GOT3 (cell line): ENCODE data around the gene CDYL.

Source experiments
- DNase-seq: peaks from one replicate; lab custom pipeline; 2025; ENCODE audit warnings: mixed read lengths; lab: John Stamatoyannopoulos, UW

Gene CDYL

DNA sequence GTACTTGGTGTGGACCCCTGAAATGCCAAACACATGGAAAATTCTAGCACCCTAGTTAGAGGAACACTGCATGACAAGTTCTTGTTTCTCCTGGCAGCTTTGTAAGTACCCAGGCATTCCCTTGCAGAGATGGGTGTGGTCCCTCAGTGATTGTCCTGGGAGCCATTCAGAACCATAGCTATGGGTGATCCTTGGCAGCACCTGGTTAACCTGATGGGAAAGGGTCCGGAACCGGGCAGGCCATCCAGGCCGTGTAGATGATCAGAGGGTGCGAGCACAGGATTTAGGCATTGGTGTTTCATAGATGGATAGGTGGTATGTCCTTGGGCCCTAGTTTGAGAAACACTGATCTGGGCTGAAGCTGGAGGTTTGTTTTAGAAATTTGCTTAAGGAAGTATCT lies 131.9 kb downstream of the CDYL start:
- no peak for DNase-seq

DNA sequence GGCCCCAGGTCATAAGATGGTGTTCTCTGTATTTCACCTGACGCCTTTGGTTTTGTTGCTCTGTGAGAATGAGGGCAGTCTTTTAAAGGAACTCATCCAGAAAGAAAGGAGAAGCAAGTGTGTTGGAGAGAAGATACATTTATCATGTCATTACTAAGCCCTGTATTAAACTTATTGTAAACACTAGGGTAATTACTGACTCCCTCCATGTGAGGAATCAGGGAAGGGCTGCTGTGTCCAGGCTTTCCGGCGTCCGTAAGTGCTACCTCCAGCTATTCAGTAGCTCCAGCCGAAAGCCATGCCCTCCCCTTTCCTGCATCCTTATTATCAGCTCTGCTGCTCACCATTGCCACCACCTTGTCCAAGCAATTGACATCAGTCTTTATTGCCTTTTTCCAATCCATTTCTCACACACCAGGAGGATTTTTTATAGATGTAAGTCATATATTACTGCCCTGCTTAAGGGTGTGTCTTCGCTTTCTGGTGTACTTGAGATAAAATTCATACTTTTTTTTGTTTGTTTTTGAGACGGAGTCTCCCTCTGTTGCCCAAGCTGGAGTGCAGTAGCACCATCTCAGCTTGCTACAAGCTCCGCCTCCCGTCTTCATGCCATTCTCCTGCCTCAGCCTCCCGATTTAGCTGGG lies 133.0 kb downstream of the CDYL start:
- DNase-seq = no peak

GRCh38 chr6:4910037-4910760 lies 134.0 kb downstream of the CDYL start:
- DNase-seq = no peak

GRCh38 chr6:4912559-4912958 lies 136.4 kb downstream of the CDYL start:
- DNase-seq = no peak

DNA sequence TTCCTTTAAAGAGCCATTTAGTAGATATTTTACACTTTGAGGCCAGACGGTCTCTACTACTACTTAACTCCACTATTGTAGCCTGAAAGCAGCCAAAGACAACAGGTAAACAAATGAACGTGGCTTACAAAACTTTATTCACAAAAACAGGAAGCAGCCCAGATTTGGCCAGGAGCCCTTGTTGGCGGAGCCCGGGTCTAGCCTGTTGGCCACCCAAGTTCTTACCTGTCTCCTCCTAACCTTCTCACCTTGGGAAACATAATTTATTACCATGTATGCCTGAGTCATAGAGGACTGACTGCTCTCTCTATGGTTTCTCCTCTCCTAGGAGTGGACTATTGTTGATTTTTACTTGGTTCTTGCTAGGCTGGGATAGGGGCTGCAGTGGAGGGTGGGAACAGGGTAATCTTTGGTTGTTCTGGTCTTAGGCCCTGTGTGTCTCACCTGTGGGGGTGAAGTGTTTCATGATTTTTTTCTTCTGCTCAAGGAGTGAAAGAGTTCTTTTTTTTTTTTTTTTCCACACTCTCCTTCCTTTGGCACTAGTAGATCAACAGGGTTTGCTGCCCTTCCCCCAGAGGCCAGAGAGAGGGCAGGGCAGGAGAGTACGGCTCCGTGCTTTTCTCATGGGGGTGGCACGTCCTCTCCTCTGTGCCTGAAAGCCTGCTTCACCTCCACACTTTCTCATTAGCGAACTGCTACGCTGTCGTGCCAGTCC lies 137.7 kb downstream of the CDYL start:
- DNase-seq = no peak

DNA sequence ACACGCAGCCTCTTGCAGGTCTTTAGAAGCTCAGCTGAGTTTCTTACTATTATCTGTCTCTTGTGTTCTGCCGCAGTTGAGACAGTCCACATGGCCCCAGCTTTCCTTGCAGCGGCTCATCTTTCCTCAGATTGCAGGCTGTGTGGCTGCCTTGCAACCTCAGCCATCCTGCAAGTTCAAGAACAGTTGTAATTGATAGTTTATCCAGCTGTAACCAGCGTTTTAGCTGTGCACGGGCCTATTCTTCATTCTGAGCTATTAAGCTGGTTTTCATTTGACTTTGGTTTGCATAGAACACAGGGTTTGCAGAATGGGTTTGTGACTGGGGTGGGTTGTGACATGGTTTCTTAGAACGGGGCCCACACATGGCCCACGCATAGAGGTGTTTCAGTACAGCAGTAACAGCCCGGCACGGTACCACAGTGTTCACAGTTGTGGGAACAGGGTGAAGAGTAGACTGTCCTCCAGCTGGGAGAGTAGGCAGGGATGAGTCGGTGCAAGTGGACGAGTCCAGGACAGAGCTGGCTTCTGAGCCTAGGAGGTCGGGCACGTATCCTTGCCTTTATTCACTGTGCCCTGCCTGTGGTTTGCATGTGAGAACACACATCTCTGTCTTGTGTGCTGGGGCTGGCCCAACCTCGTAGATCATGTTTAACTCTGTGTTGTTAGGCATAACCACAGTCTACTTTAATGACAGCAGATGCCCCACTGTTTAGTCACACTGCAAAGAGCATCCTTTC lies 138.4 kb downstream of the CDYL start:
- DNase-seq = no peak

DNA sequence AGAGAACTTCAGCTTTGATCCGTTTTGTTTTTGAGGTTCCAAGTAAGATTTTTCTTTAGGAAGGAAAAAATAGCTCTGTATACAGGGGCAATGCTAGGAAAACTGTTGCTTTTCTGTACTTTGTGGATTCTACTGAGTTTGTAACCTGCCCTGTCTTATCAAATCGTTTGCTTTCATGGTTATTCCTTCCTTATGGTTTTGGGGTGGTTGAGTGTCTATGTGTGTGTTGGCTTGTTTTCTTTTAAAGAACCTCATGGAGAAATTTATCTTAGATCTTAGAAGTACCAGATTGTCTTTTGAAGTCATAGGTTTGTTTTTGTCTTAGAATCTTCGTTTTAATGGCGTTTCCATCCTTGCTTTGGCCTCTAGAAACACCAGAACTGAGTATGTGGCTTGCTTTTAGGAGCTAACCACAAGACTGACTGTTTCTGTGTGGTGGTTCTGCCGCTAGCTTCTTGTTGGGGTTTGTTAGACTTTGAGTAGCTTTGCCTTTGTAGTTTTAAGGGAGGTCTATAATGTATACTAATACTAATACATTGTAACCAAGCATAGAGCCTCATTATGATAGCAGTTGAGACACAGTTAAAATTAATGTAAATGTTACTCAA lies 140.9 kb downstream of the CDYL start:
- DNase-seq = no peak

- no peak for DNase-seq
Measured at GRCh38 chr6:4920914-4921410, 144.8 kb downstream of the CDYL start.

- no peak for DNase-seq
Measured at GRCh38 chr6:4922488-4923037, 146.4 kb downstream of the CDYL start.

DNA sequence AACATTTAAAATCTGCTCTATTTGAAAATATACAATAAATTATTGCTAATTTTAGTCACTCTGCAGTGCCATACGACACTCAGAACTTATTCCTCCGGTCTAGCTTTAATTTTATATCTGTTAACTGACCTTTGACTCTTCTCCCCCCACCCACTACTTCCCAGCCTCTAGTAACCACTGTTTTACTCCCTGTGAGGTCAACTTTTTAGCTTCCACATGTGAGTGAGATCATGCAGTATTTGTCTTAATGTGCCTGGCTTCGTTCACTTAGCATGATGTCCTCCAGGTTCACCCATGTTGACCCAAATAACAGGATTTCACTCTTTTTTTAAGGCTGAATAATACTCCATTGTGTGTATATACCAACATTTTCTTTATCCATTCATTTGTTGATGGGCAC lies 146.9 kb downstream of the CDYL start:
- no peak for DNase-seq

- no peak for DNase-seq
Measured at GRCh38 chr6:4924661-4925271, 148.6 kb downstream of the CDYL start.

DNA sequence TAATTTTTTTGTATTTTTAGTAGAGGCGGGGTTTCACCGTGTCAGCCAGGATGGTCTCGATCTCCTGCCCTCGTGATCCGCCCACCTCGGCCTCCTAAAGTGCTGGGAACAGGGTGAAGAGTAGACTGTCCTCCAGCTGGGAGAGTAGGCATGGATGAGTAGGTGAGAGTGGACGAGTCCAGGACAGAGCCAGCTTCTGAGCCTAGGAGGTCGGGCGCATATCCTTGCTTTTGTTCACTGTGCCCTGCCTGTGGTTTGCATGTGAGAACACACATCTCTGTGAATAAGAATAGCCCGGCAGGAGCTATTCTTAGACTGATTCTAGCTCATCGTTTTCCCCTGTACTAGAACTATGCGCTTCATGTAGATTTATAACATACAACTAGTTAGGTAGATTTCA lies 149.4 kb downstream of the CDYL start:
- no peak for DNase-seq

GRCh38 chr6:4928426-4928825 lies 152.2 kb downstream of the CDYL start:
- no peak for DNase-seq

- DNase-seq = no peak
Measured at GRCh38 chr6:4929097-4929718, 153.0 kb downstream of the CDYL start.

GRCh38 chr6:4930025-4930691 lies 154.0 kb downstream of the CDYL start:
- DNase-seq = no peak

DNA sequence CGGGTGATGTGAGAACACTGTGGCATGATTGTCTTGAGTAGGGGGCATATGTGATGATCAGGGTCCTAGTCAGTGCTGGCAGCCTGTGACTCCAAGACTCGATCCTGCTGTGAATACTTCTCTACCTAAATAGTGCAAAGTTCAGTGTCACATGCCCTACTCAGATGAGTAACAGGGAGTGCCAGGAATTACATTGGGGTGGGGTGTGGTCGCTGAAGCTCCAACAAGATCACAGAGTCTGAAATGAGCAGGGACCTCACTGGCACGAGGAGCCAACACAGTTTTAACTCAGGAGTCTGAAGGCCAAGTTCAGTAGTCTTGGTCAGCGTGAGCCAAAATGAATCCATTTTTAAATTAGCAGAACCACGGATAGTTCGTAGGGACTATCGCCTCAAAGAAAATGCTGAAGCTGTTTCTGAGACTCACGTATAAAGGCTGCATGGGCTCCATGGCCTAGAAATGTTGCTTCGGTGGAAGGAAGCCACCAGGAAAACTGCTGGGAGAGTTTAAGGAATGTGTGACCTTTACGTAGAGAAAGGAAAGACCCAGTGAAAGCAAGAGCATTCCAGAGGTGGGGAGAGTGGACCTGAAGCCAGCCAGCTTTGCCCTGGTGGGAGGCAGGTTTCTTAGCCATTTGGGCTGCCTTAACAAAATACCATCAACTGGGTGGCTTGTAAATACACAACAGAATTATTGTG lies 155.5 kb downstream of the CDYL start:
- no peak for DNase-seq

- no peak for DNase-seq
Measured at GRCh38 chr6:4932228-4932903, 156.2 kb downstream of the CDYL start.

- no peak for DNase-seq
Measured at GRCh38 chr6:4935486-4935885, 159.3 kb downstream of the CDYL start.
